ENCODE measurements around the gene AADACL4. TPM values are rescaled to one million over a fixed set of nuclear protein-coding genes. Genes with fewer than 3 reads are reported as not detected.
A peak's percentile ranks its signal among the peaks of the same experiment; 100 is the strongest.

AADACL4 gene
- polyA plus RNA-seq (2013, experiment 1 of 2) = not detected
- not detected for polyA plus RNA-seq (2013, experiment 2 of 2)

GRCh38 chr1:12643785-12644184, at the start of gene AADACL4:
Gene AADACL4, plus strand, starts transcription at chr1:12644085. Its CDS starts 462 bp downstream, at chr1:12644547.
- no peak within 1 kb of the TSS for H2AK5ac ChIP-seq (ENCODE audit: low read length, severe bottlenecking)
- H3K27me3 ChIP-seq (ENCODE audit: control insufficient read depth in 1 of 2, insufficient read depth in 1 of 2, low read length in 2 of 2) = peaks cover 0 to 23% of the 10 kb centered on the region in 2 experiments
- H3K4me3 ChIP-seq (ENCODE audit: insufficient read depth in 1 of 2, low read depth in 1 of 2, low read length in 2 of 2) = no peak within 1 kb of the TSS
- no peak within 1 kb of the TSS for H3K4ac ChIP-seq (ENCODE audit: low read depth in 1 of 2, low read length in 2 of 2)
- H3K18ac ChIP-seq (ENCODE audit: low read depth in 1 of 2, low read length in 2 of 2) = no peak within 1 kb of the TSS
- DNase-seq = no peak
- no peak within 1 kb of the TSS for H3K23ac ChIP-seq (ENCODE audit: low read length in 2 of 2)
- no peak within 1 kb of the TSS for H2BK120ac ChIP-seq (ENCODE audit: low read depth, low read length)
- H3K4me1 ChIP-seq (ENCODE audit: control insufficient read depth, insufficient read depth, low read depth, low read length) = no peaks in the 10 kb centered on the region
- H4K8ac ChIP-seq (ENCODE audit: low read length) = no peak within 1 kb of the TSS
- H3K79me1 ChIP-seq (replicated peaks; ENCODE audit: low read length, poor library complexity, severe bottlenecking) = no peaks in the 10 kb centered on the region
- no peak within 1 kb of the TSS for H3K4me2 ChIP-seq (ENCODE audit: low read length, poor library complexity, severe bottlenecking)
- no peak within 1 kb of the TSS for H2BK5ac ChIP-seq (ENCODE audit: low read depth, low read length, poor library complexity, severe bottlenecking)
- peaks cover 19% of the 10 kb centered on the region for H3K9me3 ChIP-seq (ENCODE audit: control insufficient read depth, low read length)
- no peaks in the 10 kb centered on the region for H3K36me3 ChIP-seq (ENCODE audit: control insufficient read depth in 1 of 2, insufficient read depth in 2 of 2, low read depth in 1 of 2, low read length in 2 of 2)
- H3K9ac ChIP-seq (ENCODE audit: low read length) = no peak within 1 kb of the TSS
- 74% methylated on average over 7 of the region's 7 CpGs for WGBS
- no peak within 1 kb of the TSS for H4K91ac ChIP-seq (ENCODE audit: low read length)
- H3K14ac ChIP-seq (ENCODE audit: low read length in 2 of 2) = no peak within 1 kb of the TSS
- no peak within 1 kb of the TSS for H3K27ac ChIP-seq (ENCODE audit: low read length, poor library complexity, severe bottlenecking)
- no peak within 1 kb of the TSS for H2BK12ac ChIP-seq (ENCODE audit: low read length in 2 of 2)
- no peak within 1 kb of the TSS for H2AFZ ChIP-seq (ENCODE audit: low read depth, low read length)
- H2BK15ac ChIP-seq (ENCODE audit: low read depth, poor library complexity, severe bottlenecking) = no peak within 1 kb of the TSS

GRCh38 chr1:12594490-12594889, 49.4 kb upstream of the AADACL4 start:
- H3K4me3 ChIP-seq (ENCODE audit: insufficient read depth in 1 of 2, low read depth in 1 of 2, low read length in 2 of 2) = no peak overlapping the region
- H3K27me3 ChIP-seq (ENCODE audit: control insufficient read depth in 1 of 2, insufficient read depth in 1 of 2, low read length in 2 of 2) = peaks cover 0 to 21% of the 10 kb centered on the region in 2 experiments
- H2AK5ac ChIP-seq (ENCODE audit: low read length, severe bottlenecking) = no peak overlapping the region
- no peaks in the 10 kb centered on the region for H3K79me1 ChIP-seq (replicated peaks; ENCODE audit: low read length, poor library complexity, severe bottlenecking)
- H2BK12ac ChIP-seq (ENCODE audit: low read length in 2 of 2) = no peak overlapping the region
- no peak overlapping the region for H2BK5ac ChIP-seq (ENCODE audit: low read depth, low read length, poor library complexity, severe bottlenecking)
- peak overlapping the region; percentile 66 for H3K9ac ChIP-seq (ENCODE audit: low read length)
- H3K23ac ChIP-seq (ENCODE audit: low read length in 2 of 2) = no peak overlapping the region
- H3K4me1 ChIP-seq (ENCODE audit: control insufficient read depth, insufficient read depth, low read depth, low read length) = peaks cover 19% of the 10 kb centered on the region
- 71% methylated on average over 6 of the region's 6 CpGs for WGBS
- no peak overlapping the region for H3K27ac ChIP-seq (ENCODE audit: low read length, poor library complexity, severe bottlenecking)
- no peak overlapping the region for H4K8ac ChIP-seq (ENCODE audit: low read length)
- no peak overlapping the region for H4K91ac ChIP-seq (ENCODE audit: low read length)
- H3K4me2 ChIP-seq (ENCODE audit: low read length, poor library complexity, severe bottlenecking) = no peak overlapping the region
- no peak overlapping the region for H3K18ac ChIP-seq (ENCODE audit: low read depth in 1 of 2, low read length in 2 of 2)
- H2BK15ac ChIP-seq (ENCODE audit: low read depth, poor library complexity, severe bottlenecking) = no peak overlapping the region
- H3K14ac ChIP-seq (ENCODE audit: low read length in 2 of 2) = no peak overlapping the region
- DNase-seq = no peak
- no peaks in the 10 kb centered on the region for H3K9me3 ChIP-seq (ENCODE audit: control insufficient read depth, low read length)
- H3K4ac ChIP-seq (ENCODE audit: low read depth in 1 of 2, low read length in 2 of 2) = no peak overlapping the region
- H2BK120ac ChIP-seq (ENCODE audit: low read depth, low read length) = no peak overlapping the region
- no peak overlapping the region for H2AFZ ChIP-seq (ENCODE audit: low read depth, low read length)
- no peaks in the 10 kb centered on the region for H3K36me3 ChIP-seq (ENCODE audit: control insufficient read depth in 1 of 2, insufficient read depth in 2 of 2, low read depth in 1 of 2, low read length in 2 of 2)

- Histone ChIP-seq H3K9me3 (ENCODE audit: control insufficient read depth, low read length) (no peaks in the 10 kb centered on the region), H3K9ac (ENCODE audit: low read length) (peak overlapping the region; percentile 66), H3K27me3 (ENCODE audit: control insufficient read depth in 1 of 2, insufficient read depth in 1 of 2, low read length in 2 of 2) (peaks cover 0 to 21% of the 10 kb centered on the region in 2 experiments), H3K4me3 (ENCODE audit: insufficient read depth in 1 of 2, low read depth in 1 of 2, low read length in 2 of 2) (peak overlapping the region; percentile 40 to 45), H3K14ac (ENCODE audit: low read length in 2 of 2) (no peak overlapping the region), H3K4ac (ENCODE audit: low read depth in 1 of 2, low read length in 2 of 2) (no peak overlapping the region), H3K27ac (ENCODE audit: low read length, poor library complexity, severe bottlenecking) (no peak overlapping the region), H2BK120ac (ENCODE audit: low read depth, low read length) (no peak overlapping the region), H3K23ac (ENCODE audit: low read length in 2 of 2) (no peak overlapping the region), H4K91ac (ENCODE audit: low read length) (no peak overlapping the region), H2AFZ (ENCODE audit: low read depth, low read length) (no peak overlapping the region), H3K18ac (ENCODE audit: low read depth in 1 of 2, low read length in 2 of 2) (peak overlapping the region in 1 of 2 experiments; percentile 25), H2BK12ac (ENCODE audit: low read length in 2 of 2) (no peak overlapping the region), H3K4me1 (ENCODE audit: control insufficient read depth, insufficient read depth, low read depth, low read length) (peaks cover 19% of the 10 kb centered on the region), H4K8ac (ENCODE audit: low read length) (peak overlapping the region; percentile 8), H3K79me1 (replicated peaks; ENCODE audit: low read length, poor library complexity, severe bottlenecking) (no peaks in the 10 kb centered on the region), H2BK15ac (ENCODE audit: low read depth, poor library complexity, severe bottlenecking) (no peak overlapping the region), H2BK5ac (ENCODE audit: low read depth, low read length, poor library complexity, severe bottlenecking) (no peak overlapping the region), H3K36me3 (ENCODE audit: control insufficient read depth in 1 of 2, insufficient read depth in 2 of 2, low read depth in 1 of 2, low read length in 2 of 2) (no peaks in the 10 kb centered on the region), H3K4me2 (ENCODE audit: low read length, poor library complexity, severe bottlenecking) (peak overlapping the region; percentile 85), H2AK5ac (ENCODE audit: low read length, severe bottlenecking) (no peak overlapping the region)
- DNase-seq = peak; percentile 52
- WGBS = 5% methylated on average over 47 of the region's 47 CpGs
Measured at GRCh38 chr1:12594966-12595756, 48.7 kb upstream of the AADACL4 start.

- Histone ChIP-seq H2BK120ac (ENCODE audit: low read depth, low read length) (no peak overlapping the region), H3K14ac (ENCODE audit: low read length in 2 of 2) (no peak overlapping the region), H2BK5ac (ENCODE audit: low read depth, low read length, poor library complexity, severe bottlenecking) (no peak overlapping the region), H2BK15ac (ENCODE audit: low read depth, poor library complexity, severe bottlenecking) (no peak overlapping the region), H3K27me3 (ENCODE audit: control insufficient read depth in 1 of 2, insufficient read depth in 1 of 2, low read length in 2 of 2) (peaks cover 0 to 21% of the 10 kb centered on the region in 2 experiments), H3K79me1 (replicated peaks; ENCODE audit: low read length, poor library complexity, severe bottlenecking) (no peaks in the 10 kb centered on the region), H3K4me1 (ENCODE audit: control insufficient read depth, insufficient read depth, low read depth, low read length) (peaks cover 19% of the 10 kb centered on the region), H2AFZ (ENCODE audit: low read depth, low read length) (no peak overlapping the region), H3K27ac (ENCODE audit: low read length, poor library complexity, severe bottlenecking) (no peak overlapping the region), H3K4ac (ENCODE audit: low read depth in 1 of 2, low read length in 2 of 2) (no peak overlapping the region), H3K4me2 (ENCODE audit: low read length, poor library complexity, severe bottlenecking) (peak overlapping the region; percentile 85), H4K91ac (ENCODE audit: low read length) (no peak overlapping the region), H3K9me3 (ENCODE audit: control insufficient read depth, low read length) (no peaks in the 10 kb centered on the region), H2BK12ac (ENCODE audit: low read length in 2 of 2) (no peak overlapping the region), H3K23ac (ENCODE audit: low read length in 2 of 2) (no peak overlapping the region), H4K8ac (ENCODE audit: low read length) (peak overlapping the region; percentile 8), H2AK5ac (ENCODE audit: low read length, severe bottlenecking) (no peak overlapping the region), H3K9ac (ENCODE audit: low read length) (peak overlapping the region; percentile 66), H3K36me3 (ENCODE audit: control insufficient read depth in 1 of 2, insufficient read depth in 2 of 2, low read depth in 1 of 2, low read length in 2 of 2) (no peaks in the 10 kb centered on the region), H3K18ac (ENCODE audit: low read depth in 1 of 2, low read length in 2 of 2) (no peak overlapping the region), H3K4me3 (ENCODE audit: insufficient read depth in 1 of 2, low read depth in 1 of 2, low read length in 2 of 2) (peak overlapping the region; percentile 38 to 45)
- 0% methylated on average over 14 of the region's 18 CpGs for WGBS
- DNase-seq = no peak
Measured at GRCh38 chr1:12595757-12596006, 48.2 kb upstream of the AADACL4 start.

Data from mesenchymal stem cell (in vitro differentiated cells and primary cell).